K562 (cell line): ENCODE data around the gene LSM6. TPM values are rescaled to one million over a fixed set of nuclear protein-coding genes. Genes with fewer than 3 reads are reported as not detected.

Experiments used
- ATAC-seq: fragments of 200-7000 bp; cut with Tn5 transposase; 3 replicates; pipeline ENCODE4 v1.9.1; 2020; ENCODE audit warnings: moderate library complexity
- BruUV-seq: library from RNA; stranded (reverse); fragments of 400-500 nt; replicated peaks from 2 replicates; lab custom pipeline; 2021; lab: Mats Ljungman, UMichigan
- CTCF ChIA-PET: fragments of 300-600 bp; formaldehyde crosslinking; extraction: SDS; loops from one replicate; lab custom pipeline; 2021; ENCODE audit warnings: low intra/inter-chr PET ratio; lab: Yijun Ruan, JAX
- POLR2A ChIA-PET: fragments of 300-600, 350-650 bp; sonication (Branson Sonifier 250); formaldehyde crosslinking; extraction: SDS; loops from one replicate; lab custom pipeline; 2021; ENCODE audit warnings: antibody characterized with exemption, inconsistent platforms; lab: Yijun Ruan, JAX
- DNase-seq, 4 experiments: peaks; one replicate each; pipeline versions ENCODE4 v3.0.0 to v3.0.0-alpha.2; 2011 to 2018; ENCODE audit warnings: low spot score in 3 of 4, mixed read lengths in 3 of 4; ENCODE audit errors: extremely low read depth in 1 of 4
- FAIRE-seq: peaks from 2 replicates; lab custom pipeline; 2011; peaks lifted over from hg19 to GRCh38; lab: Jason Lieb, UNC
- H2AFZ ChIP-seq: 2 replicates; pipeline ENCODE4 v1.6.0; 2011; ENCODE audit warnings: low read depth, low read length, control low read depth, inconsistent platforms
- H3K27ac ChIP-seq: fragments of 200-600 bp; 3 replicates; pipeline ENCODE4 v1.8.0; 2011; ENCODE audit warnings: low read depth, mild to moderate bottlenecking, control low read depth, inconsistent platforms, low read length, moderate library complexity, mixed read lengths; ENCODE audit errors: extremely low read depth
- H3K27me3 ChIP-seq, 2 experiments: fragments of 300-600 bp in 1 of 2; 2 replicates in 1 of 2; 3 replicates in 1 of 2; pipeline versions ENCODE4 v1.6.0 to v1.8.0; 2011; ENCODE audit warnings: inconsistent platforms in 2 of 2, low read length in 2 of 2, mild to moderate bottlenecking in 1 of 2, mixed read lengths in 1 of 2, moderate library complexity in 1 of 2; ENCODE audit not compliant: control insufficient read depth in 2 of 2, insufficient read depth in 2 of 2
- H3K36me3 ChIP-seq: fragments of 300-600 bp; 3 replicates; pipeline ENCODE4 v1.8.0; 2011; ENCODE audit warnings: mild to moderate bottlenecking, low read length, inconsistent platforms; ENCODE audit not compliant: control insufficient read depth, insufficient read depth
- H3K4me1 ChIP-seq, 2 experiments: fragments of 200-600 bp in 1 of 2; replicated peaks in 1 of 2; 2 replicates in 1 of 2; 3 replicates in 1 of 2; pipeline versions ENCODE4 v1.5.1 to v1.8.0; 2011; ENCODE audit warnings: inconsistent platforms in 2 of 2, low read length in 2 of 2, mild to moderate bottlenecking in 1 of 2, mixed read lengths in 1 of 2, moderate library complexity in 1 of 2; ENCODE audit not compliant: control insufficient read depth in 2 of 2, insufficient read depth in 2 of 2
- H3K4me2 ChIP-seq: 2 replicates; pipeline ENCODE4 v1.6.1; 2011; ENCODE audit warnings: low read length, control low read depth, inconsistent platforms, mixed read lengths; ENCODE audit not compliant: insufficient read depth
- H3K4me3 ChIP-seq: fragments of 200-600 bp; sonication (generic), shearing (Covaris generic); 2 replicates; pipeline ENCODE4 v1.5.1; 2016; ENCODE audit warnings: control low read depth, inconsistent platforms
- H3K79me2 ChIP-seq: fragments of 200-600 bp; 3 replicates; pipeline ENCODE4 v1.8.0; 2011; ENCODE audit warnings: low read length, inconsistent platforms; ENCODE audit not compliant: control insufficient read depth, insufficient read depth
- H3K9ac ChIP-seq, 2 experiments: 2 replicates each; pipeline versions ENCODE4 v1.6.0 to v1.6.1; 2011; ENCODE audit warnings: low read depth in 2 of 2, low read length in 2 of 2, control low read depth in 1 of 2, inconsistent platforms in 1 of 2, mild to moderate bottlenecking in 1 of 2, mixed read lengths in 1 of 2; ENCODE audit not compliant: insufficient read depth in 1 of 2
- H3K9me1 ChIP-seq: one replicate; pipeline ENCODE4 v1.6.0; 2011; ENCODE audit warnings: inconsistent platforms, mild to moderate bottlenecking, low read length, moderate library complexity; ENCODE audit not compliant: control insufficient read depth, insufficient read depth
- H3K9me3 ChIP-seq: replicated peaks from 2 replicates; pipeline ENCODE4 v1.5.1; 2011; ENCODE audit warnings: low read depth, low read length, inconsistent platforms; ENCODE audit not compliant: control insufficient read depth, insufficient read depth
- H4K20me1 ChIP-seq: replicated peaks from 2 replicates; pipeline ENCODE4 v1.6.1; 2011; ENCODE audit warnings: low read length, inconsistent platforms, mixed read lengths; ENCODE audit not compliant: control insufficient read depth, insufficient read depth
- ERF ChIP-seq: fragments of 450-650 bp; formaldehyde crosslinking; IDR thresholded peaks from 2 replicates; pipeline ENCODE4 v1.4.0; 2020; ENCODE audit warnings: mild to moderate bottlenecking, mixed read lengths
- FUS ChIP-seq: fragments of 200-400 bp; formaldehyde crosslinking; optimal IDR thresholded peaks from 2 replicates; pipeline ENCODE3; 2017; ENCODE audit warnings: low read depth, low read length
- HNRNPLL ChIP-seq: fragments of 200-400 bp; formaldehyde crosslinking; IDR thresholded peaks from 2 replicates; pipeline ENCODE4 v1.6.1; 2017; ENCODE audit warnings: low read length, low read depth, mild to moderate bottlenecking; ENCODE audit not compliant: poor library complexity, severe bottlenecking
- KLF13 ChIP-seq: fragments of 450-650 bp; IDR thresholded peaks from 2 replicates; pipeline ENCODE4 v1.6.1; 2016; ENCODE audit warnings: missing genetic modification characterization, low read depth, mild to moderate bottlenecking, missing compliant biosample characterization, moderate library complexity, borderline replicate concordance
- MAZ ChIP-seq, 2 experiments: fragments of 450-650 bp in 1 of 2; sonication (generic) in 1 of 2; formaldehyde crosslinking; IDR thresholded peaks in 1 of 2; conservative IDR thresholded peaks in 1 of 2; 2 replicates each; pipeline versions ENCODE4 v1.4.0 to v1.5.0; 2020; ENCODE audit warnings: mild to moderate bottlenecking in 1 of 2, missing genetic modification reagents in 1 of 2
- MYBL2 ChIP-seq, 2 experiments: fragments of 450-650 bp in 1 of 2; sonication (generic) in 1 of 2; formaldehyde crosslinking in 1 of 2; IDR thresholded peaks; 2 replicates each; pipeline versions ENCODE4 v1.6.1 to v1.8.1; 2017 to 2022; ENCODE audit warnings: borderline replicate concordance in 1 of 2, inconsistent platforms in 1 of 2, low read depth in 1 of 2, mild to moderate bottlenecking in 1 of 2, missing genetic modification reagents in 1 of 2, moderate library complexity in 1 of 2
- NR2F6 ChIP-seq: fragments of 450-650 bp; formaldehyde crosslinking; IDR thresholded peaks from 2 replicates; pipeline ENCODE4 v1.4.0; 2020; ENCODE audit warnings: mild to moderate bottlenecking
- POLR2B ChIP-seq: fragments of 450-650 bp; IDR thresholded peaks from 2 replicates; pipeline ENCODE4 v1.6.1; 2018; ENCODE audit warnings: low read depth; ENCODE audit not compliant: partially characterized antibody
- PYGO2 ChIP-seq: fragments of 450-650 bp; IDR thresholded peaks from 2 replicates; pipeline ENCODE4 v1.6.1; 2016; ENCODE audit warnings: mild to moderate bottlenecking, missing genetic modification characterization, moderate library complexity, missing compliant biosample characterization
- RHOXF2B ChIP-seq: fragments of 250-450 bp; sonication (Bioruptor Pico); conservative IDR thresholded peaks from 2 replicates; pipeline ENCODE4 v1.5.1; 2021
- TARDBP ChIP-seq: fragments of 450-650 bp; IDR thresholded peaks from 2 replicates; pipeline ENCODE4 v1.6.1; 2016
- ZFP1 ChIP-seq: fragments of 450-650 bp; formaldehyde crosslinking; IDR thresholded peaks from 2 replicates; pipeline ENCODE4 v1.4.0; 2020; ENCODE audit warnings: mild to moderate bottlenecking, mixed read lengths
- ZNF124 ChIP-seq: sonication (generic); formaldehyde crosslinking; IDR thresholded peaks from 2 replicates; pipeline ENCODE4 v1.8.1; 2022; ENCODE audit warnings: missing genetic modification reagents
- ZNF217 ChIP-seq: sonication (generic); formaldehyde crosslinking; IDR thresholded peaks from 2 replicates; pipeline ENCODE4 v1.8.0; 2022; ENCODE audit warnings: mild to moderate bottlenecking, missing genetic modification reagents
- ZNF445 ChIP-seq: fragments of 250-450 bp; sonication (Bioruptor Pico); IDR thresholded peaks from 2 replicates; pipeline ENCODE4 v1.4.0; 2020; ENCODE audit warnings: low read depth, mild to moderate bottlenecking, moderate library complexity
- ZNF785 ChIP-seq: fragments of 250-450 bp; sonication (Bioruptor Pico); IDR thresholded peaks from 2 replicates; pipeline ENCODE4 v1.4.0; 2020; ENCODE audit warnings: mild to moderate bottlenecking
- ZNF830 ChIP-seq: fragments of 250-450 bp; sonication (Bioruptor Pico); IDR thresholded peaks from 2 replicates; pipeline ENCODE4 v1.5.0; 2021; ENCODE audit warnings: mild to moderate bottlenecking
- WGBS: fragments of 100-300 bp; shearing (Covaris generic); methylation state at CpG from one replicate; pipeline ENCODE4 v1.1.6; 2016; ENCODE audit warnings: low coverage, mixed read lengths; ENCODE audit not compliant: insufficient coverage; ENCODE audit errors: missing lambda C conversion rate; 5-methylcytosine and 5-hydroxymethylcytosine counted together
- in situ Hi-C: fragments of 300-500 bp; cut with MboI; formaldehyde crosslinking; loops from 4 replicates; pipeline ENCODE4 v1.15.0; 2018; ENCODE audit warnings: inconsistent platforms, mixed read lengths
- intact Hi-C: fragments of 100-400 bp; cut with micrococcal nuclease; formaldehyde crosslinking; loops from 2 replicates; pipeline ENCODE4 v1.14.2; 2022
- polyA plus RNA-seq, 8 experiments: library from polyadenylated mRNA; depleted of rRNA in 4 of 8; stranded (reverse) in 5 of 8; unstranded in 3 of 8; fragments of >200 nt; fragmentation: Nextera tagmentation in 2 of 8; fragmentation: Illumina TruSeq in 1 of 8; extraction: Ambion mirVana in 2 of 8; extraction: Trizol in 1 of 8; gene quantifications; 2 replicates each; pipeline versions ENCODE4 v1.2.1 to v1.2.3, GENCODE V29; 2011 to 2014; ENCODE audit warnings: inconsistent platforms in 1 of 8, missing spikeins in 1 of 8
- total RNA-seq, 7 experiments: library from RNA; depleted of rRNA in 6 of 7; stranded (reverse); fragments of >200 nt in 6 of 7; fragmentation: Illumina TruSeq in 2 of 7; extraction: Trizol in 2 of 7; gene quantifications; 2 replicates each; pipeline versions ENCODE4 v1.2.1 to v1.2.3, GENCODE V29; 2011 to 2021; ENCODE audit warnings: low replicate concordance in 1 of 7
- TF ChIP-seq, protein P1 (sequence below): IDR thresholded peaks from 2 replicates; pipeline ENCODE4 v1.6.1; 2014; ENCODE audit warnings: antibody characterized with exemption

LSM6 gene
- total and polyA plus RNA-seq, 9 of the 15 experiments (the other 6 are each of a cell fraction or from before 2014, with no cell fraction given): 39.9 to 150 (median 97.4) TPM

DNA sequence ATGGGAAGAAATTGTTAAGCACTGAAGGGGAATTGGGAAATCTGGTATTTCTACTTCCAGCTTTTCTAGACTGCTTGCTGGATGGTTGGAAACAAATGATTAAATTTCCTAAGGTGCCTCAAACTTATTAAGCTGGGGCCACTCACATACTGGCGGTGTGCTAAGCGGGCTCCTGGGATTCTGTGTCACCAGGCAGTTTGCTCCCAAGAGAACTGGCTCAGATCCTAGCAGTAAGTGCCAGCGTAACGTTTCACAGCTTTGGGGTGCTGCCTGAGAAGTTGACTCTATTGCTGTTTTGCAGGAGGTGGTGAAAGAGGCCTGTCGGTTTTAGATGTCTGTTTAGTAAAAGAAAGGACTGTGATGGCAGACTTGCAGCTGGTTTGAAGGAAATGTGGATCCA lies 31.9 kb downstream of the LSM6 start:
- no TSS peak for BruUV-seq
- no peaks in the 10 kb centered on the region for H3K36me3 ChIP-seq
- WGBS: 0% methylated on average over 5 of the region's 5 CpGs
- CTCF ChIA-PET: no interaction called here
- no peaks in the 10 kb centered on the region for H3K9me3 ChIP-seq
- H3K27me3 ChIP-seq: peaks cover 13 to 17% of the 10 kb centered on the region in 2 experiments; a peak in 3 of 5 replicates
- no peak for TF ChIP-seq PYGO2 (tag)
- TF ChIP-seq NR2F6 (CRISPR knock-in tag): no peak
- TF ChIP-seq POLR2B: no peak
- POLR2A ChIA-PET: no interaction called here
- H3K4me2 ChIP-seq: no peak overlapping the region
- no peaks in the 10 kb centered on the region for H3K9me1 ChIP-seq
- no peak overlapping the region for H3K27ac ChIP-seq
- FAIRE-seq: no peak
- H4K20me1 ChIP-seq: no peaks in the 10 kb centered on the region
- no peak overlapping the region for H3K4me3 ChIP-seq
- in situ Hi-C loops: no loop called here
- no peak for DNase-seq
- H3K4me1 ChIP-seq: no peaks in the 10 kb centered on the region
- ATAC-seq: no peak
- intact Hi-C loops: no loop called here
- no peak overlapping the region for H2AFZ ChIP-seq
- H3K79me2 ChIP-seq: no peaks in the 10 kb centered on the region
- no peak overlapping the region for H3K9ac ChIP-seq

DNA sequence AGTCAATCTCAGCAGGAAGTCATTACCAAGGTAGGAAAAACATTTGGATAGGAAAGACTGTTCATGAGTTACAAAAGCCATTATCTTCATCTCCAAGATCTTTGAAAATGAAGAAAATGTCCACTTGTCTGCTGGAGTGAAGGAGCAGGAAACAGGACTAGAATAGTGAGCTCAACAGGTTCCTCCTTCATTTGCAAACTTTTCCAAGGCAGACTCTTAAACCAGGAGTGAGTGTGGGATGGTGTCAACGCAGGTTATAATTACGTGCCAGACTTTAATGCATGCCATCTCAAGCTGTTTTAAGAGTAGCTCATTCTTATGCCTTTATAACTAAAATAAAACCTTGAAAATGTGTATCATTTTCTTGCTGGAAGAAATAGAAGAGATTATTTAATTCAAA lies 35.4 kb downstream of the LSM6 start:
- in situ Hi-C loops: no loop called here
- no peaks in the 10 kb centered on the region for H3K36me3 ChIP-seq
- ChIA-PET POLR2A (no interaction called here), CTCF (no interaction called here)
- no peak overlapping the region for H2AFZ ChIP-seq
- H3K27me3 ChIP-seq: peaks cover 19 to 27% of the 10 kb centered on the region in 2 experiments; a peak in 4 of 5 replicates
- H3K4me2 ChIP-seq: no peak overlapping the region
- H4K20me1 ChIP-seq: no peaks in the 10 kb centered on the region
- intact Hi-C loops: no loop called here
- H3K9me3 ChIP-seq: no peaks in the 10 kb centered on the region
- no peak overlapping the region for H3K27ac ChIP-seq
- 0% methylated on average over 2 of the region's 2 CpGs for WGBS
- no TSS peak for BruUV-seq
- no peaks in the 10 kb centered on the region for H3K9me1 ChIP-seq
- no peak for FAIRE-seq
- H3K79me2 ChIP-seq: no peaks in the 10 kb centered on the region
- no peak overlapping the region for H3K9ac ChIP-seq
- no peak for ATAC-seq
- H3K4me3 ChIP-seq: no peak overlapping the region
- H3K4me1 ChIP-seq: no peaks in the 10 kb centered on the region
- DNase-seq: no peak
- TF ChIP-seq ZNF217 (CRISPR knock-in tag) (no peak), ZNF785 (CRISPR knock-in tag) (no peak), ERF (CRISPR knock-in tag) (no peak), HNRNPLL (no peak), KLF13 (tag) (no peak), TARDBP (no peak), MYBL2 (IDR thresholded peaks at IDR 0.05; ENCODE audit: low read depth) (no peak), MYBL2 (CRISPR knock-in tag; IDR thresholded peaks at IDR 0.05; ENCODE audit: borderline replicate concordance) (no peak), ZNF445 (CRISPR knock-in tag) (no peak), RHOXF2B (CRISPR knock-in tag) (no peak), MAZ (CRISPR knock-in tag; conservative IDR thresholded peaks at IDR 0.05 in 1 of 2, IDR thresholded peaks at IDR 0.05 in 1 of 2) (no peak), FUS (no peak), ZFP1 (CRISPR knock-in tag) (no peak), ZNF124 (CRISPR knock-in tag) (no peak), ZNF830 (CRISPR knock-in tag) (no peak)
- TF ChIP-seq, protein P1, sequence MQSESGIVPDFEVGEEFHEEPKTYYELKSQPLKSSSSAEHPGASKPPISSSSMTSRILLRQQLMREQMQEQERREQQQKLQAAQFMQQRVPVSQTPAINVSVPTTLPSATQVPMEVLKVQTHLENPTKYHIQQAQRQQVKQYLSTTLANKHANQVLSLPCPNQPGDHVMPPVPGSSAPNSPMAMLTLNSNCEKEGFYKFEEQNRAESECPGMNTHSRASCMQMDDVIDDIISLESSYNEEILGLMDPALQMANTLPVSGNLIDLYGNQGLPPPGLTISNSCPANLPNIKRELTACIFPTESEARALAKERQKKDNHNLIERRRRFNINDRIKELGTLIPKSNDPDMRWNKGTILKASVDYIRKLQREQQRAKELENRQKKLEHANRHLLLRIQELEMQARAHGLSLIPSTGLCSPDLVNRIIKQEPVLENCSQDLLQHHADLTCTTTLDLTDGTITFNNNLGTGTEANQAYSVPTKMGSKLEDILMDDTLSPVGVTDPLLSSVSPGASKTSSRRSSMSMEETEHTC: no peak
